KMS-11 (cell line): ENCODE measurements around the gene PICALM.

ENCODE experiments used
- H2AFZ ChIP-seq: fragments of 200-600 bp; sonication (generic); 2 replicates; pipeline ENCODE4 v1.6.1; 2016; ENCODE audit warnings: antibody characterized with exemption, mixed run types, low read depth
- H3K27ac ChIP-seq: fragments of 200-600 bp; sonication (generic); 2 replicates; pipeline ENCODE4 v1.6.1; 2016; ENCODE audit warnings: mild to moderate bottlenecking, mixed run types
- H3K27me3 ChIP-seq: fragments of 200-600 bp; sonication (generic); 2 replicates; pipeline ENCODE4 v1.6.1; 2017; ENCODE audit warnings: mild to moderate bottlenecking, low read depth, mixed run types, moderate library complexity; ENCODE audit not compliant: insufficient read depth
- H3K36me3 ChIP-seq: fragments of 200-600 bp; sonication (generic); 2 replicates; pipeline ENCODE4 v1.6.1; 2017; ENCODE audit warnings: mild to moderate bottlenecking, mixed run types; ENCODE audit not compliant: insufficient read depth
- H3K4me1 ChIP-seq: fragments of 200-600 bp; sonication (generic); 2 replicates; pipeline ENCODE4 v1.6.1; 2016; ENCODE audit warnings: mild to moderate bottlenecking, low read depth, mixed run types; ENCODE audit not compliant: poor library complexity, severe bottlenecking
- H3K4me2 ChIP-seq: fragments of 200-600 bp; sonication (generic); 2 replicates; pipeline ENCODE4 v1.7.0; 2016; ENCODE audit warnings: mild to moderate bottlenecking, mixed run types
- H3K4me3 ChIP-seq: fragments of 200-600 bp; sonication (generic); IDR thresholded peaks from 2 replicates; pipeline ENCODE4 v1.6.1; 2017; ENCODE audit warnings: low read depth, low read length, mixed read lengths; ENCODE audit not compliant: insufficient read depth
- H3K79me2 ChIP-seq: fragments of 200-600 bp; sonication (generic); 2 replicates; pipeline ENCODE4 v1.6.1; 2016; ENCODE audit warnings: low read depth, mixed run types; ENCODE audit not compliant: insufficient read depth
- H3K9ac ChIP-seq: fragments of 200-600 bp; sonication (generic); 2 replicates; pipeline ENCODE4 v1.6.1; 2016; ENCODE audit warnings: mild to moderate bottlenecking, mixed run types
- H4K20me1 ChIP-seq: fragments of 200-600 bp; sonication (generic); 2 replicates; pipeline ENCODE4 v1.6.1; 2016; ENCODE audit warnings: mild to moderate bottlenecking, mixed run types; ENCODE audit not compliant: insufficient read depth
- TF ChIP-seq, protein P1 (sequence below): fragments of 200-600 bp; sonication (generic); conservative IDR thresholded peaks from 2 replicates; pipeline ENCODE4 v1.6.1; 2017; ENCODE audit warnings: low read depth, mild to moderate bottlenecking, antibody characterized with exemption, low read length, moderate library complexity, mixed read lengths

Gene PICALM

DNA sequence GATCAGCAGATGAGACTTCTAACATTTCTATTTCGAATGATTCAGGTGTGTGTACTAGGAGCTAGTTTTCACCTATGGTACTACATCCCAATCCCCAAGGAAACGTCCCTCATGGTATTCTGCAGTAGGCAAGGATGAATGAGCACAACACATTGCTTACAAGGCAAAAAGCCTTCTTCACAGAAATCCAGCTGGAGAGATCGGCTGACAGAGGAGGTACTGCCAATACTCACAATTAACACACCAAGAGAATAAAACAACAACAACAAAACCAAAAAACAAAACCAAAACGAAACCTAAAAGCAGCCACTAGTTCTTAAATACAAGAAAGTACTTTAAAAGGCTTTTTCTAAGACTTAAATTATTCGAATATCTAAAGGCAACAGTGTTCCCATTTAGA lies 101.4 kb downstream of the PICALM start:
- Histone ChIP-seq H3K79me2 (no peaks in the 10 kb centered on the region), H3K4me3 (no peak overlapping the region)

DNA sequence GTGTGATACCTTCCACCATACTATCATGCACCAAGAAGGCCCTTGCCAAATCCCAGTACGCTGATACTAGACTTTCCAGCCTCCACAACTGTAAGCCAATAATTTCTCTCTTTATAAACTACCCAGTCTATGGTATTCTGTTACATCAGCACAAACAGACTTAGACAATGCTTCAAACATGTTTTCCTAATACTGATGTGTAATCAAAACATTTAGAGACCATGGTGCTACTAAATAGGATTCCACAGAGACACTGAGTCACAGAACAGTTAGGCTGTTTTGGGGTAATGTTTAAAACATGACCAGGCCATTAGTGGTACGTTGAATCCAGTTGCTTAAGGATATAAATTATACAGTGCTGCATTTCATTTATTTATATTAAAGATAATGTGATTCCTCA lies 103.7 kb downstream of the PICALM start:
- H3K36me3 ChIP-seq = no peaks in the 10 kb centered on the region; the same call in 1 of the 2 replicates
- no peak overlapping the region for H2AFZ ChIP-seq
- no peaks in the 10 kb centered on the region for H4K20me1 ChIP-seq
- no peak overlapping the region for H3K4me3 ChIP-seq
- H3K79me2 ChIP-seq = no peaks in the 10 kb centered on the region
- no peaks in the 10 kb centered on the region for H3K27me3 ChIP-seq
- no peak overlapping the region for H3K9ac ChIP-seq
- H3K27ac ChIP-seq = no peak overlapping the region
- no peak overlapping the region for H3K4me2 ChIP-seq
- TF ChIP-seq, protein P1, sequence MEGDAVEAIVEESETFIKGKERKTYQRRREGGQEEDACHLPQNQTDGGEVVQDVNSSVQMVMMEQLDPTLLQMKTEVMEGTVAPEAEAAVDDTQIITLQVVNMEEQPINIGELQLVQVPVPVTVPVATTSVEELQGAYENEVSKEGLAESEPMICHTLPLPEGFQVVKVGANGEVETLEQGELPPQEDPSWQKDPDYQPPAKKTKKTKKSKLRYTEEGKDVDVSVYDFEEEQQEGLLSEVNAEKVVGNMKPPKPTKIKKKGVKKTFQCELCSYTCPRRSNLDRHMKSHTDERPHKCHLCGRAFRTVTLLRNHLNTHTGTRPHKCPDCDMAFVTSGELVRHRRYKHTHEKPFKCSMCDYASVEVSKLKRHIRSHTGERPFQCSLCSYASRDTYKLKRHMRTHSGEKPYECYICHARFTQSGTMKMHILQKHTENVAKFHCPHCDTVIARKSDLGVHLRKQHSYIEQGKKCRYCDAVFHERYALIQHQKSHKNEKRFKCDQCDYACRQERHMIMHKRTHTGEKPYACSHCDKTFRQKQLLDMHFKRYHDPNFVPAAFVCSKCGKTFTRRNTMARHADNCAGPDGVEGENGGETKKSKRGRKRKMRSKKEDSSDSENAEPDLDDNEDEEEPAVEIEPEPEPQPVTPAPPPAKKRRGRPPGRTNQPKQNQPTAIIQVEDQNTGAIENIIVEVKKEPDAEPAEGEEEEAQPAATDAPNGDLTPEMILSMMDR = no peak
- H3K4me1 ChIP-seq = no peaks in the 10 kb centered on the region

More for the DNA sequence above, 101.4 kb downstream of the PICALM start:
- Histone ChIP-seq H3K27me3 (no peaks in the 10 kb centered on the region), H3K27ac (no peak overlapping the region), H3K4me1 (no peaks in the 10 kb centered on the region), H4K20me1 (no peaks in the 10 kb centered on the region), H3K36me3 (peaks cover 7% of the 10 kb centered on the region; the same call in 1 of the 2 replicates), H2AFZ (no peak overlapping the region), H3K9ac (no peak overlapping the region), H3K4me2 (no peak overlapping the region)
- TF ChIP-seq, protein P1 = no peak

DNA sequence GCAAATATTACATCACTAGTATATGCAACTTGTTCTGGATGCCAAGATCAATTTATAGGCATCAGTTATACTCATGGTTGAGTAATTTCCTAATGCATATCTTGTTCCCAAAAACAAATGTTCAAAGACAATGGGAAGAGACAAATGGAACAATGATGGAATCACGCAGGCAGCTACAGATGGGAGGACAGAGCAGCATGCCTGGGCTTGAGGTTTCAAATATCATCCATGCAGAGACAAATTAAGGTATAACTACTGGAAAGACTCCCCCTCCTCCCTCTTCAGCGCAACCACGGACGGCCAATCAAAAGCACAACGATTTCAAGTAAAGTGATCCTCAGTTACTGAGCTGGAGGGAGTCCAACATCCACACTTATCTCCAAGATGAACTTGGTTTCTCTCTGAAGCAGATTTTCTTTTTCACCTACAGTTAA lies 106.9 kb downstream of the PICALM start:
- H3K36me3 ChIP-seq = no peaks in the 10 kb centered on the region; the same call in 1 of the 2 replicates
- H3K27ac ChIP-seq = no peak overlapping the region
- H4K20me1 ChIP-seq = no peaks in the 10 kb centered on the region
- H3K9ac ChIP-seq = no peak overlapping the region
- no peak overlapping the region for H3K4me3 ChIP-seq
- H3K4me1 ChIP-seq = no peaks in the 10 kb centered on the region
- TF ChIP-seq, protein P1 = no peak
- no peaks in the 10 kb centered on the region for H3K79me2 ChIP-seq
- H3K4me2 ChIP-seq = no peak overlapping the region
- no peaks in the 10 kb centered on the region for H3K27me3 ChIP-seq
- no peak overlapping the region for H2AFZ ChIP-seq

DNA sequence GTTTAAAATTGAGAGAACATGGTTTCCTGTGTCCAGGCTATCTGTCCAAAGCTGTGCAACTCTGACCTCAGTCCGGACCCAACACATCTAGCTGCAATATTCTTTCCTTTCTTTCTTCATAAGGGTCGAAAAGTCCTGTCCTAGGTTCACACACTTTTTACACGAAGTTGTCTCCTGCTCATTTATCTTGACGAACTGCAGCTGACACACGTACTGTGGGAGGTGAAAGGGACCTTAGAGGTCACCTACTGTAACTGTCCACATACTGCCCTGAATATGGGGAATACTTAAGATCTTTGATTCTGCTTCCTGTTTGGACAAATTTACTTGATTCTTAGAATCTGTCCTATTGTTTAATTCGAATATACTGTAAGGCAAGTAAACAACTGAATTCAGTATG lies 107.8 kb downstream of the PICALM start:
- Histone ChIP-seq H3K9ac (no peak overlapping the region), H3K79me2 (no peaks in the 10 kb centered on the region), H3K27me3 (no peaks in the 10 kb centered on the region), H3K36me3 (peaks cover 7% of the 10 kb centered on the region; the same call in 1 of the 2 replicates), H3K27ac (no peak overlapping the region), H3K4me1 (no peaks in the 10 kb centered on the region), H3K4me3 (no peak overlapping the region), H4K20me1 (no peaks in the 10 kb centered on the region), H2AFZ (no peak overlapping the region), H3K4me2 (no peak overlapping the region)
- TF ChIP-seq, protein P1 = no peak
